Stimulated activated CD4-positive, alpha-beta T cell treated with anti-CD3 and anti-CD28 coated beads, TNF-alpha, amount 100 ng/mL, for 4 hours (primary cell): Measurements from ENCODE around the gene FADD.
"Not testable (repeated sequence)": the region's sequence is repeated elsewhere in the genome, so short reads cannot be mapped to it uniquely, and the experiment has no call there.

Experiments used
- DNase-seq, 3 experiments: peaks; one replicate each; pipeline ENCODE4 v3.0.0-alpha.2; 2020; ENCODE audit warnings: low read depth in 3 of 3

FADD gene

GRCh38 chr11:70204466-70204799, 1.3 kb downstream of the FADD start:
- DNase-seq = no peak

DNA sequence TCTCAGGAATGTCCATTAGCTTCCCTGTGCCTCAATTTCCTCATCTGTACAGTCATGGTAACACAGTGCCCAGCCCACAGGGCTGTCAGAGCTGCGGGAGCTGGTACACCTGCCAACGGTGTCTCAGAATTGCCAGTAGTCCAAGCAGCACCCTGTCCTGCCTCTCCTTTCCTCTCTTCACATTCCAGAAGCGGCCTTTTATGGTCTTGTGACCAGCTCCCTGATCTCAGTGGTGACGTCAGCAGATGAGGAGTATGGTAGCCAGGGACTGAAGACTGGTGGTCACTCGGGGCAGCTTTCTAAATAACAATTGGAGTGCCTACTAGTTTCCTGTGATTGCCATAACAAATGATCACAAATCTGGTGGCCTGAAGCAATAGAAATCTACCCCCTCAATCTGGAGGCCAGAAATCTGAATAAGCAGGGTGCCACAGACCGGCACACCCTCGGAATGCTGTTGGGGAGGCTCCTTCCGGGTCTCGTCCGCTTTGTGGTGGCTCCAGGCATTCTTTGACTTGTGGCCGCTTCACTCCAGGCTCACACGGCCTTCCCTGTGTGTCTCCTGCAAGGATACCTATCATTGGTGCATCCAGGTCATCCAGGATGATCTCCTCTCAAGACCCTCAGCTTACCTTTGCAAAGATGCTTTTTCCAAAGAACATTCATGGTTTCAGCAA, 2.1 kb downstream of the FADD start:
- DNase-seq = no peak

DNA sequence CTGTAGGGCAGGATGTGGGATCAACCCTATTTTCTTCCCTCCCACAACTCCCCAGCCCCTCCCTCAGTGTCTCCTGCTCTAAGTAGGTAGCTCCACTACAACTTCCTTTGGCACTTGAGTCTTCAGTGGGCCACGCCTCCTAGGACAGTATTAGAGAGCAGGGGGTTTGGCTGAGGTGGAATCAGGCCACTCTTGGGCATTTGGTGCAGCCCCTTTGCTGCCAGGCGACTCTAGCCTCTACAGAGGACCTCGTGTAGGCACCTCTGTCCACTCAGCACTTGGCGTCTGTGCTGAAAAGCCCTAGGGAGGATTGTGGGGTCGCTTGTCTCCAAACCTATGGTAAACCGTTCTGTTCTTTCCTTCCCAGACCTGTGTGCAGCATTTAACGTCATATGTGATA, 2.7 kb downstream of the FADD start:
- no peak for DNase-seq

DNA sequence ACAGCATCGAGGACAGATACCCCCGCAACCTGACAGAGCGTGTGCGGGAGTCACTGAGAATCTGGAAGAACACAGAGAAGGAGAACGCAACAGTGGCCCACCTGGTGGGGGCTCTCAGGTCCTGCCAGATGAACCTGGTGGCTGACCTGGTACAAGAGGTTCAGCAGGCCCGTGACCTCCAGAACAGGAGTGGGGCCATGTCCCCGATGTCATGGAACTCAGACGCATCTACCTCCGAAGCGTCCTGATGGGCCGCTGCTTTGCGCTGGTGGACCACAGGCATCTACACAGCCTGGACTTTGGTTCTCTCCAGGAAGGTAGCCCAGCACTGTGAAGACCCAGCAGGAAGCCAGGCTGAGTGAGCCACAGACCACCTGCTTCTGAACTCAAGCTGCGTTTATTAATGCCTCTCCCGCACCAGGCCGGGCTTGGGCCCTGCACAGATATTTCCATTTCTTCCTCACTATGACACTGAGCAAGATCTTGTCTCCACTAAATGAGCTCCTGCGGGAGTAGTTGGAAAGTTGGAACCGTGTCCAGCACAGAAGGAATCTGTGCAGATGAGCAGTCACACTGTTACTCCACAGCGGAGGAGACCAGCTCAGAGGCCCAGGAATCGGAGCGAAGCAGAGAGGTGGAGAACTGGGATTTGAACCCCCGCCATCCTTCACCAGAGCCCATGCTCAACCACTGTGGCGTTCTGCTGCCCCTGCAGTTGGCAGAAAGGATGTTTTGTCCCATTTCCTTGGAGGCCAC, 3.3 kb downstream of the FADD start:
- DNase-seq = no peak

DNA sequence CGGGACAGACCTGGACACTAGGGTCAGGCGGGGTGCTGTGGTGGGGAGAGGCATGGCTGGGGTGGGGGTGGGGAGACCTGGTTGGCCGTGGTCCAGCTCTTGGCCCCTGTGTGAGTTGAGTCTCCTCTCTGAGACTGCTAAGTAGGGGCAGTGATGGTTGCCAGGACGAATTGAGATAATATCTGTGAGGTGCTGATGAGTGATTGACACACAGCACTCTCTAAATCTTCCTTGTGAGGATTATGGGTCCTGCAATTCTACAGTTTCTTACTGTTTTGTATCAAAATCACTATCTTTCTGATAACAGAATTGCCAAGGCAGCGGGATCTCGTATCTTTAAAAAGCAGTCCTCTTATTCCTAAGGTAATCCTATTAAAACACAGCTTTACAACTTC, 3.9 kb downstream of the FADD start:
- DNase-seq = no peak

DNA sequence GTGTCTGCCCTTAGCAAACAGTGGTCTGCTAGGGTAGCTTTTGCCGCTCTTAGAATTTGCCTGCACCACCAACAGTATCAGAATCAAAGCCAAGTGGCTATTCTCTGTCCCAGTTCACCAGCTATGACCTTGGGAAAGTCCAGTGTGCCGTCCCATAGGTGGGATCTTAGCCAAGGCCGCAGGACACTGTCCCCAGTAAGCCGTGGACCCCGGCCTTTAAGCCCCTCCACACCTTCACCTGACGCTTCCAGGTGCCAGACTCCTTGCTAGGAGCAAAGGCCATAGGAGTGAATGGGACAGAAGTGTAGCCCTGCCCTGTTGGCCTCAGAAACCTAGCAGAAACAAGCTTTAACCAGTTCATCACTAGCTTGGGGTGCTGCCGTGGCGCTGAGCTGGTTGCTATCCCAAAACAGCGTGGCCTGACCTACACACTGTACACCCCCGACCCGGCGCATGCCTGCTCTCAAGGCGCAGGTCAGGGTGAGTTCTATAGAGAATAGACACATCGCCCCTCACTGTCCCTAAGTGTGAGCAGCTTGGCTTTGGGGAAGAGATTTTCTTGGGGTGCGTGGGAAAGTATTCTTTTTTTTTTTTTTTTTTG, 4.5 kb downstream of the FADD start:
- no peak for DNase-seq

DNA sequence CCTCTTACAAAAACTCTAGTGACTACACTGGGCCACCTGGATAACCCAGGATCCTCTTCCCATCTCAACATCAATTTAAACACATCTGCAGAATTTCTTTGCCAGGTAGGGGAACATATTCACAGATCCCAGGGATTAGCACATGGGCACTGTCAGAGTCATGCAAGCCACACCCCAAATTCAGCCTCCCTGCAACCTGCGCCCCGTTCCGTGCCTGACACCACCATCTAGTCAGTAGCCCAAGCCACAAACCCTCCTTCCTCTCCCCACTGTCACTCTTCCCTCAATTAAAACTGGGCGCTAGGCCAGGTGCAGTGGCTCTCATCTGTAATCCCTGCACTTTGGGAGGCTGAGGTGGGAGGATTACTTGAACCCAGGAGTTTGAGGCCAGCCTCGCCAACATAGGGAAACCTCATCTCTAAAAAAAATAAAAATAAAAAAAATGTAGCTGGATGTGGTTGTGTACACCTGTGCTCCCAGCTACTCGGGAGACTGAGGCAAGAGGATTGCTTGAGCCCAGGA, 6.4 kb downstream of the FADD start:
- no peak for DNase-seq

GRCh38 chr11:70210051-70210501, 7.0 kb downstream of the FADD start:
- no peak for DNase-seq

- DNase-seq = no peak
Observed at GRCh38 chr11:70210530-70210929, 7.4 kb downstream of the FADD start.

GRCh38 chr11:70212227-70212811, 9.2 kb downstream of the FADD start:
- DNase-seq = no peak

DNA sequence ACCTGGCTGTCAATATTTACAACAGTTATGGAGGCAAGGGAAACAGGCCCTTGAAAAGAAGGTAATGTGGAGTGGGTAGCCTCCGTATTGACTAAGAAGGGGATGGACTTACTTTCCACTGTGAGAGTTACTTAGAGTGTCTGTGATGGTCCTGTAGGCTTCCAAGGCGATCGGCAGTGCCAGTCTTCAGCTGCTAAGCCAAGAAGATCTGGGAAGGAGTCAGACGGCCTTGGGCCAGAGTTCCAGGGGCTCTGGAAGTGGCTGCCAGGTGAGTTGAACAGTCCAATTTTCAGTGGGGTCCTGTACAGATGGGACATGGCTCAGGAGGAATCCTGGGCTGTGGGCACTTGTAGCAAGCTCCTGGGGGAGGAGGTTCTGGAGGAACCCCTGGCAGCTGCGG, 14.3 kb downstream of the FADD start:
- DNase-seq = not testable (repeated sequence)

- not testable (repeated sequence) for DNase-seq
Observed at GRCh38 chr11:70218076-70218475, 15.0 kb downstream of the FADD start.

- DNase-seq = no peak
Observed at GRCh38 chr11:70220136-70220535, 17.0 kb downstream of the FADD start.

- DNase-seq = no peak
Observed at GRCh38 chr11:70220920-70221319, 17.8 kb downstream of the FADD start.

GRCh38 chr11:70225681-70226177, 22.6 kb downstream of the FADD start:
- DNase-seq = no peak

DNA sequence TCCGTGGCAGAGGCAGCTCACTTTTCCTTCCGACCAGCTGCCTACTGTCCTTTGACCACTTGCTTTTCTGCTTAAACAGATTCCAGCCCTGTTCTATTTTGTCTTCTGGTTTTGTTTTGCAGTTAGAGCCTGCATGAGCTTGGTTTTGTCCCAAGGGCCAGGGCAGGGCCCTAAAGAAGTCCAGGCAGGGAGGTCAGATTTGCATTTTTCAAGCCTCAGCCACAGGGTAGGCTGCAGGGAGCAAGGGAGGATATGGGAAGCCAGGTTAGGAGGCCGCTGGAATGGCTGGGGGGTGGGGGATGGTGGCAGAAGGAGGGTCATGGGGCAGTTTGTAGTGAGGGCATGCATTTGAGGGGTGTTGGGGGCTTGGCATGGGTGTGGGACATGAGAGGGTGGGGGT, 23.1 kb downstream of the FADD start:
- DNase-seq = no peak

GRCh38 chr11:70226967-70227366, 23.9 kb downstream of the FADD start:
- no peak for DNase-seq

DNA sequence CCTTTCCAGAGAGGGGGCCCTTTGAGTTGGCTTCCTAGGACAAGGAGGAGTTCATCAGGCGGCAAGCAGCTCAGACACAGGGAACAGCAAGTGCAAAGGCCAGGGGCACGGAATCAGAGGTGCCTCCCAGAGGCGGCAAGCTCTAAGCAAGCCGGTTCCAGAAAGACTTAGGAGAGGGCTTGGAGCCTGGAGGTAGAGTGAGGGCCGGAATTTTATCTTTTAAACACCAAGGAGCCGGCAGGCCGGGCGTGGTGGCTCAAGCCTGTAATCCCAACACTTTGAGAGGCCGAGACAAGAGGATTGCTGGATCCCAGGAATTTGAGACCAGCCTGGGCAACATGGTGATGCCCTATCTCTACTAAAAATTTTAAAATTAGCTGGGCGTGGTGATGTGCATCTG, 26.6 kb downstream of the FADD start:
- no peak for DNase-seq

DNA sequence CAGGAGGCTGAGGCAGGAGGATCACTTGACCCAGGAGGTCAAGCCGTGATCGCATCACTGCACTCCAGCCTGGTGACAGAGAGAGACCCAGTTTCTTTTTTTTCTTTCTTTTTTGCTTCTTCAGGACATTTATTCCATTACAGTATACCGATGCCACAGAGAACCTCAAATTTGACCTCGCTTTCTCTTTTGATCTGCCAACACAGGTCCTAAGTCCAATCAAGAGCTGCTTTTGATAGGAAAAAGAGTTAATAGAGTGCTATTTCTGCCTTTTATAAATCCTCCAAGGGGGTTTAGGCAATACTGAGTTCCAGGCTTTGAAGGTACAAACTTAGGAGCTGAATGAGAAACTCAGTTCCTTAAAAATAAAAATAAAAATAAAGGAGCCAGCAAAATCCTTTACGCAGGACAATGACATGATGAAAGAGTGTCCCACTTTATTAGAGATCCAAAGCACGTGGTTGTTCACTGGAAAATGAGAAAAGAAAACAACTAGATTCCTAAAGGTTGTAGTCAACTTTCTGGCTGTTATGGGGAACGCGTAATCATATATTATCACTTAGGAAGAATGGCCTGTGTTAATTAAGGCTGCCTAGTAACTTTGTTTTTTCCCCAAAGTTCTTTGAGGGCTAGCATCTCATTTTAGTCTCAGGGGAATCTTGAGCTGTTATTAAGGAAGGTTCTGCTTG, 27.2 kb downstream of the FADD start:
- DNase-seq = no peak

DNA sequence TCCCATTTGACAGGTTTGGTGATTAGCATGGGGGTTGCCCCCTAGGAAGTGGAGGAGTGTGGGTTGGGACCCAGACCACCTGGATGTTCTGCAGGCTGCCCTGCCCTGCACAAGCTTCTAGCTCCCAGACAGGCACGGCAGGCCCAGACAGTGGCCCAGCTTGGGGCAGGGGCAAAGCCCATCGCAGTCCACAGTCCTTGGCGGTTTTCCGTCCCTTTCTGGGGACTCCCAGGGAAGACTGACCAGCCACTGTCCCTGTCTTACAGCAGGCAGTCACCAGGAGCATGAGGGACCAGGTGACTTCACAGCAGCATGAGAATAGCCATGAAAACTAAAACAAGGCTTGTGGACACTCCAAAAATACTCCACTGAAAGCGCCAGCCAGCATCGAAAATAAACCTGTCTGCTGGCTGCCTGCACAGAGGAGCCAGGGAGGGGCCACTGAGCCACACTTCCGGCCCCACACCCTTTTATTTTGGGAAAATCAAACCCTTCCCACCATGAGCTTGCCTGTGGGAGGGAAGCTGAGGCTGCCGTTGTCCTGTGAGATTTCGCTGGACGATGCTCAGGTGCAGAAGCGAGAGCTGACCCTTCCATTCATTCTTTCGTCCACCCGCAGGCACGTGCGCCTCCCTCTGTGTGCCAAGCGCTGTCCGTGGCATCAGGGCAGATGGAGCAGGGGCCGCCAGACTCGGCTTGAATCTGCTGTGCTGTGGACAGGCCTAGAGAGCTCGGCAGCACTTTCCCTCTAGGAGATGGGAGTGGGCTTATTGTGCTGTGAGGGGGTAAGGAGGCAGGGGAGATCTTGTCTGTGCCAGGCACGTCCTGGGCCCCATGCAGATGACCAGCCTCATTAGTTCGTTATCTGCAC, 28.0 kb downstream of the FADD start:
- no peak for DNase-seq

- DNase-seq = no peak
Observed at GRCh38 chr11:70233034-70233433, 29.9 kb downstream of the FADD start.
